CD4-positive, CD25-positive, alpha-beta regulatory T cell (primary cell): ENCODE data around the gene GAS2L1. TPM values are rescaled to one million over a fixed set of nuclear protein-coding genes. Genes with fewer than 3 reads are reported as not detected.

ENCODE experiments used
- ATAC-seq, 2 donors: fragments of 150-1000 bp; cut with Tn5 transposase; one replicate each; pipeline ENCODE4 v1.10.0; 2021; ENCODE audit warnings: low read depth in 2 of 2, moderate number of reproducible peaks in 2 of 2, moderate library complexity in 1 of 2
- DNase-seq, 3 donors: peaks; one replicate each; pipeline versions ENCODE4 v3.0.0 to v3.0.0-alpha.2; 2012 to 2022; ENCODE audit warnings: mixed read lengths in 1 of 3
- H3K27ac ChIP-seq: one replicate; pipeline ENCODE4 v1.7.0; 2013; ENCODE audit warnings: mild to moderate bottlenecking, low read length; ENCODE audit not compliant: insufficient read depth, poor library complexity, severe bottlenecking
- H3K27me3 ChIP-seq: one replicate; pipeline ENCODE4 v1.7.0; 2013; ENCODE audit warnings: low read length; ENCODE audit not compliant: control insufficient read depth, insufficient read depth
- H3K36me3 ChIP-seq: one replicate; pipeline ENCODE4 v1.7.0; 2013; ENCODE audit warnings: mild to moderate bottlenecking, low read length, moderate library complexity; ENCODE audit not compliant: control insufficient read depth, insufficient read depth
- H3K4me1 ChIP-seq: 2 replicates; pipeline ENCODE4 v1.7.0; 2013; ENCODE audit warnings: mild to moderate bottlenecking, low read length; ENCODE audit not compliant: insufficient read depth, control insufficient read depth, poor library complexity, severe bottlenecking
- H3K4me3 ChIP-seq: one replicate; pipeline ENCODE4 v1.7.0; 2013; ENCODE audit warnings: low read depth, mild to moderate bottlenecking, low read length, moderate library complexity
- H3K9me3 ChIP-seq, 2 experiments: 1 replicate in 1 of 2; 2 replicates in 1 of 2; pipeline ENCODE4 v1.7.0; 2013; ENCODE audit warnings: low read length in 2 of 2, mild to moderate bottlenecking in 1 of 2, moderate library complexity in 1 of 2; ENCODE audit not compliant: control insufficient read depth in 2 of 2
- H3K27ac Mint-ChIP-seq, 3 donors: one replicate each; pipeline ENCODE4 v1.8.0; 2020 to 2022; ENCODE audit warnings: mild to moderate bottlenecking in 3 of 3, mixed read lengths in 3 of 3, moderate library complexity in 2 of 3
- H3K27me3 Mint-ChIP-seq: one replicate; pipeline ENCODE4 v1.8.0; 2022; ENCODE audit warnings: mild to moderate bottlenecking, mixed read lengths
- H3K36me3 Mint-ChIP-seq: one replicate; pipeline ENCODE4 v1.8.0; 2020; ENCODE audit warnings: mixed read lengths
- H3K4me1 Mint-ChIP-seq, 4 donors: one replicate each; pipeline ENCODE4 v1.8.0; 2020 to 2022; ENCODE audit warnings: mixed read lengths in 4 of 4, mild to moderate bottlenecking in 1 of 4
- H3K4me3 Mint-ChIP-seq, 4 donors: one replicate each; pipeline ENCODE4 v1.8.0; 2020 to 2022; ENCODE audit warnings: mild to moderate bottlenecking in 4 of 4, mixed read lengths in 4 of 4, moderate library complexity in 3 of 4
- H3K9me3 Mint-ChIP-seq, 7 donors: one replicate each; pipeline ENCODE4 v1.8.0; 2020 to 2022; ENCODE audit warnings: mixed read lengths in 7 of 7, mild to moderate bottlenecking in 3 of 7, moderate library complexity in 2 of 7
- polyA plus RNA-seq, 4 donors: library from polyadenylated mRNA; unstranded; fragments of 300-500 nt; fragmentation: Illumina TruSeq; gene quantifications; one replicate each; pipeline ENCODE4 v1.2.3, GENCODE V29; 2021
- total RNA-seq: library from RNA; stranded (reverse); gene quantifications from one replicate; pipeline ENCODE4 v1.2.3, GENCODE V29; 2022

Gene GAS2L1
- total and polyA plus RNA-seq, 5 donors from 2014 or later, result 0.22 to 1.8 TPM; not detected in 3

- H3K4me1 Mint-ChIP-seq, result peaks cover 0 to 10% (median 2%) of the 10 kb centered on the region in 4 donors
- Histone ChIP-seq H3K4me1 (peaks cover 21% of the 10 kb centered on the region), H3K4me3 (no peak overlapping the region), H3K9me3 (no peaks in the 10 kb centered on the region), H3K36me3 (no peaks in the 10 kb centered on the region), H3K27ac (no peak overlapping the region), H3K27me3 (peaks cover 2% of the 10 kb centered on the region)
- H3K36me3 Mint-ChIP-seq, result no peaks in the 10 kb centered on the region
- no peak overlapping the region for H3K27ac Mint-ChIP-seq
- H3K4me3 Mint-ChIP-seq, result no peak overlapping the region
- DNase-seq (no peak), ATAC-seq (no peak)
- peaks cover 43% of the 10 kb centered on the region for H3K27me3 Mint-ChIP-seq
- peaks cover 0 to 4% (median 0%) of the 10 kb centered on the region in 7 donors for H3K9me3 Mint-ChIP-seq
These were observed 1.8 kb downstream of the GAS2L1 start for GRCh38 chr22:29308148-29308790.

GRCh38 chr22:29308791-29309262 lies 2.4 kb downstream of the GAS2L1 start:
- peak in 1 of 3 donors; percentile 59 for DNase-seq
- H3K36me3 Mint-ChIP-seq, result no peaks in the 10 kb centered on the region
- peaks cover 0 to 15% (median 3%) of the 10 kb centered on the region in 4 donors for H3K4me1 Mint-ChIP-seq
- peaks cover 23% of the 10 kb centered on the region for H3K4me1 ChIP-seq
- peaks cover 0 to 4% (median 0%) of the 10 kb centered on the region in 7 donors for H3K9me3 Mint-ChIP-seq
- no peak overlapping the region for H3K4me3 ChIP-seq
- ATAC-seq, result no peak
- H3K27me3 ChIP-seq, result peaks cover 3% of the 10 kb centered on the region
- H3K27ac Mint-ChIP-seq, result no peak overlapping the region
- H3K27ac ChIP-seq, result no peak overlapping the region
- H3K4me3 Mint-ChIP-seq, result peak overlapping the region in 1 of 4 donors; percentile 56
- H3K36me3 ChIP-seq, result no peaks in the 10 kb centered on the region
- H3K9me3 ChIP-seq, result no peaks in the 10 kb centered on the region
- H3K27me3 Mint-ChIP-seq, result peaks cover 47% of the 10 kb centered on the region

- peaks cover 48% of the 10 kb centered on the region for H3K27me3 Mint-ChIP-seq
- Histone ChIP-seq H3K4me1 (peaks cover 29% of the 10 kb centered on the region), H3K9me3 (no peaks in the 10 kb centered on the region), H3K27ac (no peak overlapping the region), H3K36me3 (no peaks in the 10 kb centered on the region), H3K4me3 (no peak overlapping the region), H3K27me3 (peaks cover 10% of the 10 kb centered on the region)
- H3K27ac Mint-ChIP-seq, result no peak overlapping the region
- H3K36me3 Mint-ChIP-seq, result no peaks in the 10 kb centered on the region
- peaks cover 0 to 22% (median 9%) of the 10 kb centered on the region in 4 donors for H3K4me1 Mint-ChIP-seq
- no peak for DNase-seq
- H3K4me3 Mint-ChIP-seq, result no peak overlapping the region
- peaks cover 0 to 4% (median 0%) of the 10 kb centered on the region in 7 donors for H3K9me3 Mint-ChIP-seq
- ATAC-seq, result no peak
These were observed 3.0 kb downstream of the GAS2L1 start for GRCh38 chr22:29309332-29310064.

- no peaks in the 10 kb centered on the region for H3K36me3 ChIP-seq
- Mint-ChIP-seq H3K27ac (no peak overlapping the region), H3K9me3 (peaks cover 0 to 4% (median 0%) of the 10 kb centered on the region in 7 donors), H3K4me1 (peaks cover 0 to 25% (median 10%) of the 10 kb centered on the region in 4 donors), H3K4me3 (no peak overlapping the region), H3K36me3 (no peaks in the 10 kb centered on the region), H3K27me3 (peaks cover 43% of the 10 kb centered on the region)
- no peak overlapping the region for H3K27ac ChIP-seq
- no peaks in the 10 kb centered on the region for H3K9me3 ChIP-seq
- peaks cover 10% of the 10 kb centered on the region for H3K27me3 ChIP-seq
- DNase-seq, result no peak
- no peak overlapping the region for H3K4me3 ChIP-seq
- no peak for ATAC-seq
- H3K4me1 ChIP-seq, result peaks cover 37% of the 10 kb centered on the region
These were observed 3.8 kb downstream of the GAS2L1 start for GRCh38 chr22:29310065-29310862.

GRCh38 chr22:29310863-29311339 lies 4.5 kb downstream of the GAS2L1 start:
- H3K4me1 ChIP-seq, result peaks cover 33% of the 10 kb centered on the region
- Mint-ChIP-seq H3K9me3 (peaks cover 0 to 4% (median 0%) of the 10 kb centered on the region in 7 donors), H3K36me3 (no peaks in the 10 kb centered on the region), H3K27ac (no peak overlapping the region), H3K27me3 (peaks cover 39% of the 10 kb centered on the region), H3K4me3 (no peak overlapping the region), H3K4me1 (peaks cover 0 to 24% (median 10%) of the 10 kb centered on the region in 4 donors)
- ATAC-seq, result peak; percentile 28 to 30
- DNase-seq, result no peak
- peaks cover 8% of the 10 kb centered on the region for H3K27me3 ChIP-seq
- no peak overlapping the region for H3K4me3 ChIP-seq
- H3K36me3 ChIP-seq, result no peaks in the 10 kb centered on the region
- no peaks in the 10 kb centered on the region for H3K9me3 ChIP-seq
- no peak overlapping the region for H3K27ac ChIP-seq

- no peak for DNase-seq
These were observed 5.2 kb downstream of the GAS2L1 start for GRCh38 chr22:29311464-29312217.

More at GRCh38 chr22:29311464-29312217, 5.2 kb downstream of the GAS2L1 start:
- H3K27ac ChIP-seq, result no peak overlapping the region
- ATAC-seq, result no peak
- no peaks in the 10 kb centered on the region for H3K9me3 ChIP-seq
- no peak overlapping the region for H3K27ac Mint-ChIP-seq
- H3K4me1 Mint-ChIP-seq, result peaks cover 0 to 22% (median 10%) of the 10 kb centered on the region in 4 donors
- no peak overlapping the region for H3K4me3 ChIP-seq
- peaks cover 40% of the 10 kb centered on the region for H3K27me3 Mint-ChIP-seq
- peaks cover 0 to 4% (median 0%) of the 10 kb centered on the region in 7 donors for H3K9me3 Mint-ChIP-seq
- no peaks in the 10 kb centered on the region for H3K36me3 ChIP-seq
- H3K36me3 Mint-ChIP-seq, result no peaks in the 10 kb centered on the region
- H3K27me3 ChIP-seq, result peaks cover 7% of the 10 kb centered on the region
- H3K4me3 Mint-ChIP-seq, result no peak overlapping the region
- H3K4me1 ChIP-seq, result peaks cover 25% of the 10 kb centered on the region
